Right lobe of liver (tissue), 4 donors: ENCODE results near the gene FSTL4.

Experiments
- CTCF ChIP-seq, 4 donors: fragments of 200-600 bp in 3 of 4; fragments of 450-650 bp in 1 of 4; IDR thresholded peaks; one replicate each; pipeline versions ENCODE4 v1.5.1 to v1.8.0; 2016 to 2022; ENCODE audit warnings: antibody characterized with exemption in 4 of 4, mild to moderate bottlenecking in 2 of 4
- POLR2A ChIP-seq: fragments of 450-650 bp; IDR thresholded peaks from one replicate; pipeline ENCODE4 v1.6.1; 2017; ENCODE audit warnings: antibody characterized with exemption, mild to moderate bottlenecking
- donor health status: DM: no; HTN: no; CAD: no.
- donor health status: DM: no; HTN: no; CAD: no.
- donor health status: DM: no; HTN: yes; CAD: no.

DNA sequence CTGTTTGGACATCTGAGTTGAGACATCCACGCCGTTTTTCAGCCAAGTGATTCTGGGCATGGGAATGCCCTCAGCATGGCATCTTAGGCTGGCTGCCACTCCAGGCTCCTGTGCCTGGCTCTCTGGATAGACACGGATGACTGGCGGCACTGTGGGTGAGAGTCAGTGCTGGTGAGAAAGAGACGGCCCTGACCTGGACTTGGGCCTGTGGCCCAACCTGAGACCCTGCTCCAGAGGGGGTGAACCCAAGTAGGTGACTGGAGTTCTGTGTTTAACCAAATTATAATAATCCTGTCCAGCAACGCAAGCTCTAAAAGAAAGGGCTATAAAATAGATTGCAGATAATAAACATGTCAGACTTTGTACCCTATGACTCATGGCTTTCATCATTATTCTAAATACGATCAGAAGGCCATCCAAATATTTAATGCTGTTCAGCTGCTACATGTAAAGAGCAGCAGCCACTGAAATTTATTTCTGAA is 386.6 kb downstream of the FSTL4 start:
- no peak for TF ChIP-seq CTCF (IDR thresholded peaks at IDR 0.05)
- TF ChIP-seq POLR2A = no peak
